ENCODE results near the gene SHC4. TPM values are rescaled to one million over a fixed set of nuclear protein-coding genes. Genes with fewer than 3 reads are reported as not detected.

Gene SHC4
- total and polyA plus RNA-seq, 2 of the 8 experiments (the other 6 are each of a cell fraction or from before 2014, with no cell fraction given): 0.15 to 0.30 TPM

DNA sequence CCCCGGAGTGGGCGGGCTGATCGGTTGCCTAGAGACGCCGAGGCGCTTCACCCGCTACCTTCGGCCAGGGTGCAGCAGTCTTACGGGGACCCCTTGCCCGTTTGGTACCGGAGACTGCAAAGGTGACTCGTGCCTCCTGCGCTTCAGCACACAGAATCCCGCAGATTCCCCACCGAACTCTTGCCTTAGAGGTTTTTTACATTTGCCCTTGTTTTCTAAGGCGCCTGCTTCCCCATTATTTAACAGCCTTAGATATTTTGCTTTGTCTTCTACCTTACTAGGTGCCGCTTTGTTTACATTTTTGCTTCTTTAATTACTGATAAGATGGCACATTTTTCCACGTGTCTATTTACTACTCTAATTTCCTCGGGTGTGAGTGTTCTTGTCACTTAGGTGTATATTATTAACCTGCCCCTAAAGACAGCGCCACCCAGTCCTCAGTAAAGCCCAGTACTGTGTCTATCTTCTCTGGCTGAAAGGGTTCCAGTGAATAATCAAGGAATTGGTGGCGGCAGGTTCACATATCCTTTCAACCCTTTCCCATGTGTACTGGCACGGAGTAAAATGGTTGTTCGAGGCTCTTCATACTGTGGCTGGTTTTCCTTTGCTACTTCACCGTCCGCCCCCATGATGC, 152.3 kb downstream of the SHC4 start:
- POLR2A ChIA-PET (ENCODE audit: partially characterized antibody): interaction anchor here (0.6 to 1.2 kb wide), 9 partner anchors 10 to 1055 kb away, joined by 3 to 5 read pairs (median 3); partner anchors contain the start of genes EID1 and GALK2
- TF ChIP-seq SIN3A (conservative IDR thresholded peaks at IDR 0.05 in 1 of 2, IDR thresholded peaks at IDR 0.05 in 1 of 2; ENCODE audit: low read depth in 1 of 2, low read length in 2 of 2): 0 out of 4 replicates have a peak, but pooled peaks have one; percentile 11 to 61
- no peak for TF ChIP-seq SP1 (IDR thresholded peaks at IDR 0.05; ENCODE audit: low read depth, low read length)
- TF ChIP-seq FOSL1 (IDR thresholded peaks at IDR 0.05; ENCODE audit: insufficient read depth, low read depth, low read length): no peak
- TF ChIP-seq, protein P1, sequence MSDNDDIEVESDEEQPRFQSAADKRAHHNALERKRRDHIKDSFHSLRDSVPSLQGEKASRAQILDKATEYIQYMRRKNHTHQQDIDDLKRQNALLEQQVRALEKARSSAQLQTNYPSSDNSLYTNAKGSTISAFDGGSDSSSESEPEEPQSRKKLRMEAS (IDR thresholded peaks at IDR 0.05): peak; percentile 18
- 0 out of 2 replicates have a peak, but pooled peaks have one; percentile 14 for TF ChIP-seq YY1 (IDR thresholded peaks at IDR 0.05; ENCODE audit: low read depth, low read length)
- peak in 1 of 2 experiments; percentile 3; a peak in 2 of 3 replicates for TF ChIP-seq POLR2A (IDR thresholded peaks at IDR 0.05; ENCODE audit: control extremely low read depth in 1 of 2, low read depth in 2 of 2, low read length in 2 of 2)
- peak; percentile 62 for TF ChIP-seq TAF1 (IDR thresholded peaks at IDR 0.05; ENCODE audit: low read depth, low read length)
- no peak for TF ChIP-seq CTBP2 (IDR thresholded peaks at IDR 0.05; ENCODE audit: borderline replicate concordance, insufficient read depth, insufficient read length, low read length)

More for the DNA sequence above, 152.3 kb downstream of the SHC4 start:
- Histone ChIP-seq H2BK15ac (ENCODE audit: low read length) (0 out of 2 replicates have a peak overlapping the region, but pooled peaks have one; percentile 4), H2AK5ac (ENCODE audit: low read depth, low read length) (no peak overlapping the region), H3K23ac (ENCODE audit: insufficient read length) (no peak overlapping the region), H3K27ac (ENCODE audit: low read depth, low read length) (no peak overlapping the region), H3K9me3 (ENCODE audit: insufficient read depth in 2 of 2, low read depth in 1 of 2, low read length in 1 of 2) (no peaks in the 10 kb centered on the region), H3K4ac (replicated peaks; ENCODE audit: insufficient read length, low read depth, low read length) (no peak overlapping the region), H3K4me3 (ENCODE audit: extremely low read depth in 1 of 4, insufficient read depth in 2 of 4, low read depth in 3 of 4, low read length in 4 of 4) (peak overlapping the region; percentile 49 to 90 (median 75); a peak in 7 of 8 replicates), H4K91ac (replicated peaks; ENCODE audit: insufficient read length, low read length) (no peak overlapping the region), H2BK120ac (replicated peaks; ENCODE audit: low read depth, low read length) (no peak overlapping the region), H4K5ac (ENCODE audit: insufficient read length, low read depth, low read length) (no peak overlapping the region), H3K36me3 (ENCODE audit: control insufficient read depth in 2 of 4, insufficient read depth in 4 of 4, low read length in 3 of 4) (no peaks in the 10 kb centered on the region), H2BK5ac (ENCODE audit: low read depth, low read length) (no peak overlapping the region), H3K79me1 (ENCODE audit: low read depth, low read length) (no peaks in the 10 kb centered on the region), H3K18ac (ENCODE audit: extremely low read depth, low read length) (no peak overlapping the region), H2BK20ac (ENCODE audit: low read length) (no peak overlapping the region), H3K23me2 (ENCODE audit: low read depth, low read length) (peaks cover 3% of the 10 kb centered on the region; the same call in 1 of the 2 replicates), H4K8ac (ENCODE audit: extremely low read depth, insufficient read depth, low read length) (no peak overlapping the region), H3K56ac (replicated peaks; ENCODE audit: insufficient read length, low read depth, low read length) (no peak overlapping the region), H2AFZ (ENCODE audit: low read length) (peak overlapping the region; percentile 90), H4K20me1 (replicated peaks in 1 of 2; ENCODE audit: control insufficient read depth in 1 of 2, insufficient read depth in 2 of 2, low read length in 2 of 2) (peaks cover 0 to 2% of the 10 kb centered on the region in 2 experiments), H3K4me2 (ENCODE audit: insufficient read depth in 1 of 2, low read depth in 2 of 2, low read length in 2 of 2) (peak overlapping the region; percentile 77 to 89), H3K9ac (replicated peaks in 1 of 4; ENCODE audit: extremely low read depth in 1 of 4, low read depth in 3 of 4, low read length in 3 of 4) (peak overlapping the region in 2 of 4 experiments; percentile 27 to 31; a peak in 2 of 7 replicates), H3K79me2 (ENCODE audit: control insufficient read depth in 1 of 2, insufficient read depth in 2 of 2, low read length in 2 of 2) (peaks cover 0 to 21% of the 10 kb centered on the region in 2 experiments; a peak in 2 of 4 replicates), H3K27me3 (replicated peaks in 1 of 4; ENCODE audit: control insufficient read depth in 3 of 4, extremely low read depth in 1 of 4, insufficient read depth in 3 of 4, low read length in 3 of 4) (no peaks in the 10 kb centered on the region; a peak in 2 of 7 replicates), H3K14ac (ENCODE audit: insufficient read length) (no peak overlapping the region), H2BK12ac (ENCODE audit: low read depth, low read length) (no peak overlapping the region), H3K4me1 (replicated peaks in 1 of 4; ENCODE audit: control insufficient read depth in 3 of 4, insufficient read depth in 4 of 4, low read length in 3 of 4) (peaks cover 0 to 8% (median 2%) of the 10 kb centered on the region in 4 experiments; a peak in 4 of 7 replicates)
- no peak for FAIRE-seq
- DNase-seq (ENCODE audit: low read depth in 1 of 2, low spot score in 2 of 2): no peak
- CTCF ChIA-PET (ENCODE audit: partially characterized antibody): interaction anchor here (0.7 to 1.1 kb wide), 4 partner anchors 10 to 51 kb away, joined by 3 to 5 read pairs (median 4); no protein-coding TSS in a partner anchor
- WGBS, 2 experiments (ENCODE audit: extremely low coverage in 1 of 2, insufficient coverage in 1 of 2, insufficient read length in 1 of 2, insufficient replicate concordance in 2 of 2, low coverage in 1 of 2, low lambda C conversion rate in 2 of 2, missing lambda C conversion rate in 1 of 2): 15% methylated on average over 19 of the region's 25 CpGs; no CpG with 5 or more reads in 1 of the 2 experiments
